ENCODE data around the gene KAZN.

DNA sequence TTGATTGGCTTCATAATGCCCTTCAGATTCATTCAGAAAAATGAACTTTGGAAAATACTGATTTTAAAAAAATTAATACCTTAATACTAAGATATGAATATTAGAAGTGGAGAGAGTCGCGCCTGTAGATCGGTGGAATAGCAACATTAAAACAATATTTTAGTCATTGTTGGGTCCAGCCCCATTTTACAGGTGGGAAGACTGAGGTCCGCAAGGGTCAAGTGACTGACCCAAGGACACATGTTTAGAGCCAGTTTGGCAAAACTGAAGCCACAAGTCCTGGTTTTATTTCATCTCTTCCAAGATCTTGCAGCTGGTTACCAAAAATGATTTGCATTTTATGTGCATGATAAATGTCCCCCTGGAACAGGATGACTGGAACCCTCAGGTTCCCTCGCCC is 441.4 kb downstream of the KAZN start:
- TF ChIP-seq, protein P1, sequence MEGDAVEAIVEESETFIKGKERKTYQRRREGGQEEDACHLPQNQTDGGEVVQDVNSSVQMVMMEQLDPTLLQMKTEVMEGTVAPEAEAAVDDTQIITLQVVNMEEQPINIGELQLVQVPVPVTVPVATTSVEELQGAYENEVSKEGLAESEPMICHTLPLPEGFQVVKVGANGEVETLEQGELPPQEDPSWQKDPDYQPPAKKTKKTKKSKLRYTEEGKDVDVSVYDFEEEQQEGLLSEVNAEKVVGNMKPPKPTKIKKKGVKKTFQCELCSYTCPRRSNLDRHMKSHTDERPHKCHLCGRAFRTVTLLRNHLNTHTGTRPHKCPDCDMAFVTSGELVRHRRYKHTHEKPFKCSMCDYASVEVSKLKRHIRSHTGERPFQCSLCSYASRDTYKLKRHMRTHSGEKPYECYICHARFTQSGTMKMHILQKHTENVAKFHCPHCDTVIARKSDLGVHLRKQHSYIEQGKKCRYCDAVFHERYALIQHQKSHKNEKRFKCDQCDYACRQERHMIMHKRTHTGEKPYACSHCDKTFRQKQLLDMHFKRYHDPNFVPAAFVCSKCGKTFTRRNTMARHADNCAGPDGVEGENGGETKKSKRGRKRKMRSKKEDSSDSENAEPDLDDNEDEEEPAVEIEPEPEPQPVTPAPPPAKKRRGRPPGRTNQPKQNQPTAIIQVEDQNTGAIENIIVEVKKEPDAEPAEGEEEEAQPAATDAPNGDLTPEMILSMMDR (IDR thresholded peaks at IDR 0.05; ENCODE audit: low read depth, low read length, poor library complexity, severe bottlenecking), result no peak
- TF ChIP-seq EZH2phosphoT487 (IDR thresholded peaks at IDR 0.05; ENCODE audit: borderline replicate concordance, low read length), result no peak
